EH (cell line): ENCODE results near the gene REXO5.
"Not testable (repeated sequence)": the region's sequence is repeated elsewhere in the genome, so short reads cannot be mapped to it uniquely, and the experiment has no call there.

ENCODE experiments used
- DNase-seq: peaks from one replicate; pipeline ENCODE4 v3.0.0-alpha.2; 2015; ENCODE audit warnings: low read depth

The REXO5 gene

DNA sequence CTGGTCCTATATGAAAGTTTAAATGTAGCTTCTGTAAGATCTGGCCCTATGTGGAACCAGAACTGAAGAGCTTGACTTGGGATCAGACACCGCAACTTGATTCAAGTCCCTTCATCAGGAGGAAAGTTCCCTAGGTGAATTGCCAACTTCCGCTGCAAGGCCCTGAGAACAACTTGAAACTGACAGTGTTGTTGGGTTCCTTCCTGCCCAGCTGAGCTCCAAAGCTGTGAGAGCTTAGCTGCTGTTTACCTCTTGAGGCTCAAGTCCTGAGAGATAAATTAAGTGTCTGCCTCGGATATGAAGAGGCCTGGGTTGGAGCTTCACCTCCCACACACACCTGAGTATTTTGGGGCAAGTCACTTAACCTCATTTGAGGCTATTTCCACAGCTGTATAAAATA, 44.7 kb downstream of the REXO5 start:
- no peak for DNase-seq

DNA sequence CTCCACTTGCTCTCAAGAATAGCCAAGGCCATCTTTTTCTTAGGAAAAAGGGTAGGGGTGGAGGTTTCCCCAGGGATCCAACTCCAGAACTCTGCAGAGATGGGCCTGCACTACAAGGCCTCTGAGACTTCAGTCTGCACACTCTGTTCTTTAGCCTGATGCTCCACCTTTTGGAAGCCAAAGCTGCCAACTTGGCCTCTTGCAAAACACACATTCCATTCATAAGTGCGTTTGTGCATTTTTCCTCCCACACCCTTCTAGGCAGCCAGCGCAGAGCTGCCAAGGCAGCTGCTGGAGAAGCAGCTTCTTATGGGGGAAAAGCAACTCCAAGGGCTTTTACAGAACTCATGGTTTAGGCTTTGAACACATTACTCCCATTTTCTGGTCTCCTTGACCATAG, 45.3 kb downstream of the REXO5 start:
- peak; percentile 92 for DNase-seq

DNA sequence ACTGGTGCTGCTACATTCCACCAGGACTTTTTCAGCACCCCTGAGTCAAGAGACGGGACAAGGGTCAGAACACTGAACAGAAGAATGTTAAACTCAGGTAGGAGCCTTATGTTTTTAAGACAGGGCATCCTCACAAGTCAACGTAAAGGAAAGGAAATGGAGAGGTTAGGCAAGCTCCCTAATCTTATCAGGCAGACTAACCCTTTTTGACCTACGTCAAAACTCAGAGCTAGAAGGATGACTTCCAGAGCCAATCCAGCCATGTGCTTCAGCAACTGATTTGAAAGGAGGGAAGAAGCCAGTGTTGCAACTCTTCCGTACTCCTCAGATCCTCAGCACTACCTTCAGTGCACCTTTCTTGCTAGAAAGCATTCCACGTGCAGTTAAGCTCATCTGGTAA, 46.8 kb downstream of the REXO5 start:
- DNase-seq = no peak

DNA sequence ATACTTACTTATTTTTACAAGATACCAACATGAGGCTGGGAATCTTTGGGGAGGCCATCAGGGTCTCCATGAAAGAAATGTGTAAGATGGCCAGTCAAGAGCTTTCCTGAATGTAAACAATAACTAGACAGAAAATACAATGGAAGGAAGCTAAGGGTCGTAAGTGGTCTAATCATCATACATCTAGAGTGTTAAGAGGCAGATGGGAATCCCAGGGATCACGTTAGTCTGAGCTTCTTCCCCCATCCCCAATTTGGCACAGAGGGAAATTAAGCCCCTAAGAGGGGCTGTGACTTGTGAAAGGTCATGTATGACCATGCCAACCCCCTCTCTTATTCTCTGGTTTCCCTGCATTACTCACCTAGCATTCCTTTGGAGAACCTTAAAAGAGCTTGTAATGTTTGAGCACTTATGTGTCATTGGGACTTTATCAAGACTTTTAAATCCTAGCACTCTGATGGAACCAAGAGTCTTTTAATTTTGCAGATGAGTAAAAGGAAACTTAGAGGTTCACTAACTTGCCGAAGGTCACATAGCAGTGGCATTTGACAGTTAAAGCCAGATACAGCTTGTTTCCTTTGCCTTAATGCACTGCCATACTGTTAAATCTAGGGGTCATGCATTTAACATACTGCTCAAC, 47.8 kb downstream of the REXO5 start:
- no peak for DNase-seq

- no peak for DNase-seq
Measured at GRCh38 chr16:20854963-20855362, 48.6 kb downstream of the REXO5 start.

GRCh38 chr16:20857281-20857680, 51.0 kb downstream of the REXO5 start:
- DNase-seq = no peak

DNA sequence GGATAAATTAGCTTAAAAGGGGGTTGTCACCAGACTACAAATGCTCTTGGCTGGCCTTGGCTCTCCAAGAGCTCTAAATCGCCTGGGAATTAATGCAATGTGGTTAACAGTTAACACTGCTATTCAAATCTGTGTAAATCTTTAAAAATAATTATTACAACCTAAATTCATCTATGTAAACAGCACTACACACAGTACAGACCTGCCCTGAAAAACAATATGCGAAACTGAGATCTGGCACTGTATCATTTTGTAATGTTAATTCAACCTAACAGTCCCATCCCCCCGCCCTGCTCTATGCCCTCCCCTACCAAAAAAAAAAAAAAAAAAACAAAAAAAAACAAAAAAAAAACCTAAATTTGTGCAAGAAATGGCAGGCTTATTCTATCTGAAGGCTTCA, 52.9 kb downstream of the REXO5 start:
- no peak for DNase-seq

DNA sequence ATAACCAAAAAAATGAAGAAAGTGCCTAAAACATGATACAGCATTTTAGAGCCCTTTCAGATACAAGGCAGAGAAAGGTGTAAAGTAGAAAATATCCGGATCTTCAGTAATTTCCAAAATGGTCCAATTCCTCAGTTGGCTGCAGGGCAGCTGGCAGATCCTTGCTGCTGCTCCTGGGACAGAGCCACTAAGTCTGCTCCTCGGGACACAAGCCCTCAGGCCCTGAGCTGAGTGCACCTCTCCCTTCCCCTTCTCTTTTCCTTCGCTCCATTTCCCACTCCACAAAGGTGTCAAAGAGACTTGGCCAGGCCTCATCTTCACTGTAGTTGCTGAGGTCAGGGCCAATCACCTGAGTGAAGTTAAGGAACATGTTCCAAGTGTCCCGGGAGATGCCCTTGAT, 53.4 kb downstream of the REXO5 start:
- DNase-seq = no peak

GRCh38 chr16:20860361-20860760, 54.0 kb downstream of the REXO5 start:
- DNase-seq = no peak

- not testable (repeated sequence) for DNase-seq
Measured at GRCh38 chr16:20860995-20861394, 54.7 kb downstream of the REXO5 start.

GRCh38 chr16:20862162-20862960, 56.0 kb downstream of the REXO5 start:
- no peak for DNase-seq

GRCh38 chr16:20864376-20864775, 58.0 kb downstream of the REXO5 start:
- DNase-seq = not testable (repeated sequence)

GRCh38 chr16:20865420-20866131, 59.2 kb downstream of the REXO5 start:
- peak; percentile 77 for DNase-seq

GRCh38 chr16:20866145-20866772, 59.9 kb downstream of the REXO5 start:
- DNase-seq = peak; percentile 88

DNA sequence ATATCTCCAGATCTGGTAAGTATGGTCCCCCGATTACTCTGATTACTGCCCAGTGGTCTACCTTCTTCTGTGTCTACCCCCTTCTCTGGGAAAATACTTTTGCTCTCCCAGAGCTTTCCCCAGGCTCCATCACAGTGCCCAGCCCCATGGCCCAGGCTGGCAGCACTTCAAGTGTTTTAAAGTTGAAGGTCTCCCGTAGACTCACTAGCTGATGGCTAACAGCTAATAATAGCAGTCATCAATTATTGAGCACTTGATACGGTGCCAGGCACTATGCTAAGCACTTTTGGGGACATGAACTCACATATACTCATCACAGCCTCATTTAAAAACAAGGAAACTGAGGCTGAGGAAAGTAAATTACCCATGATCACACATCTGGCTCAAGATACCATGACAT, 60.5 kb downstream of the REXO5 start:
- no peak for DNase-seq

DNA sequence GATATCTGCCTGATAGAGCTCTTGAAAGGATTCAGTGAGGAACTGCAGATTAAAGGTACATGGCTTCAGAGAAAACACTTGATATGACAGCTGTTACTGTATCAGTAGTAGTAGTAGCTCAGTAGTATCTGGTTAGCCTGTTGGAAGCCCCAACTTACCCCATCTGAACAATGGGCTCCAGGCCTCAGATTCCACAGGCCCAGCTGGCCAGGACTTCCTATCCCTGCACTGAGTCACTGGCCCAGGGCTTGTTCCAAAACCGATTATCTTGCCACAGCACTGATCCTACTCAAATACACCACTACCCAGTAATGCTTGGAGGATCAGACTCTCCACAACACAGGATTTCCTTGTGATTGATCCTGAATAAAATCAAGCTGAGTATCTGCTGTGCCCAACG, 61.3 kb downstream of the REXO5 start:
- peak; percentile 35 for DNase-seq

GRCh38 chr16:20868890-20869289, 62.6 kb downstream of the REXO5 start:
- peak; percentile 76 for DNase-seq

GRCh38 chr16:20870122-20870820, 63.9 kb downstream of the REXO5 start:
- no peak for DNase-seq

DNA sequence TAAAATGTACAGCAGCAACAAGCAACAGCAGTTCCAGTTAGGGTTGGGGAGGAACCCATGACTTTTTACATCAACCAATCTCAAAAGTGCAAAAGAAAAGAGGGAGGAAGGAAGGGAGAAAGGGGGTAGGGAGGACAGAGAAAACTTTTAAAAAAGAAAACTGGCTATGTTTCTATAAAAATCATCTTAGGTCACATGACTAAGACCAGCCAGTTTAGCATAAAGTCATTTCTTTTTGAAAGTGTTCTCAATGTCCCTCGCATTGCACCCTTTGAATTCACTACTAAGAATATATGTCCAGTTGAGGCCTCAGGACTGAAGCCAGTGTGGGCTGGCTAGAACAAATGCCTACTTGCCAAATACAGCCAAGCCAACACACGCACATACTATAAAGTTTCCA, 64.9 kb downstream of the REXO5 start:
- no peak for DNase-seq

GRCh38 chr16:20871941-20872815, 65.9 kb downstream of the REXO5 start:
- DNase-seq = no peak

DNA sequence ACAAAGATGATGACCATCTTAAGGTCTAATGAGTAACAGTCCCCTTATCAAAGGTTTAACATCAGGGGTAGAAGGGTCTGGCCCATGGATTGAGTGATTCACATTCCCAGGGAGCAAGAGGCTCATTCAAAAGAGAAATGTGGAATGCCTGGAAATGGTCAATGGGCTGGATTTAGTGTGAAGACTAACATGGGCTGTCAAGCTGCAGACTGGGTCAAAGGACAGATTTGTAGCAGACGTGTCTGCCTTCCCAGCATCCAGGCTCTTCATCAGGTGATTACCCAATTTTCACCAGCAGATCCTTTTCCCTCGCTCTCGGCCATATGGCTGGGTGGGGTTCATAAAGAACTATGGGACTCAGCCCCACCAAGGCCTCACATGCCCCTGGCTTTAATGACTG, 67.0 kb downstream of the REXO5 start:
- DNase-seq = no peak
